Vagina (tissue), 1 donor: ENCODE results near the gene LRIF1. TPM values are rescaled to one million over a fixed set of nuclear protein-coding genes. Genes with fewer than 3 reads are reported as not detected.

ENCODE experiments used
- total RNA-seq: library from RNA; depleted of rRNA; stranded (reverse); fragments of >200 nt; gene quantifications from one replicate; pipeline ENCODE4 v1.2.3, GENCODE V29; 2016

LRIF1 gene
- total RNA-seq, 1 donor from 2014 or later, result 6.9 TPM

Other genes with a start within 250 kb of the LRIF1 start
- 41.5 TPM for gene CD53, start 90.8 kb downstream of the LRIF1 start, total RNA-seq
- 33.9 TPM for gene DRAM2, start 176.2 kb upstream of the LRIF1 start, total RNA-seq
- gene CEPT1, start 176.3 kb upstream of the LRIF1 start, total RNA-seq, result 37.8 TPM
- gene DENND2D, start 236.7 kb upstream of the LRIF1 start, total RNA-seq, result 25.5 TPM